ENCODE results near the gene ARID3A. TPM values are rescaled to one million over a fixed set of nuclear protein-coding genes. Genes with fewer than 3 reads are reported as not detected.

Gene ARID3A
- total RNA-seq, 4 donors from 2014 or later = 5.5 to 13.9 (median 9.2) TPM

DNA sequence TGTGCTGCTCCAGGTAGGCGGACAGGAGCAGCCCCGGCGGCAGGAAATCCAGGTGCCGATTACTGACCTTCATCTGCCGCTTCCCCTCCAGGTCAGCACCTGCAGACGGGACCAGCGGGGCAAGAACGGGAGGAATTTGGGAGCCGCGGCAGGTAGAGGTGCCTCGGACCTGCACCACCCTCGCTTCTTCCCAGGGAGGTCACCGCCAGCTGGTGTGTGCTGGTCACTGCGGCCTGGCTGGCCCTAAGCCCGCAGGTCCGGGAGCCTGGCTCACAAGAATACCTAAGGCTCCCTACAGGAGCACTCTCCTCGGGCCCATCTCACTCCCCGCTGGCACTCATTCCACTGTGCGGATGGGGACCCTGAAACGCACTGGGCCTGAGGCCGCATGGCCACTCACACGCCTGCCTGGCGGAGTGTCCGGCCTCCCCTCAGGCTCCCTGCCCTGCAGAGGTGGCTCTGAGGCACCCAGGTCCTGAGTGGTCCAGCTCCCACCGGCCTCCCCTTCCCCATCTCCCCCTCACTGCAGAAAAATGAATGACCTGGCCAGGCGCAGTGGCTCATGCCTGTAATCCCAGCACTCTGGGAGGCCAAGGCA, 28.3 kb upstream of the ARID3A start:
- TF ChIP-seq, protein P1, sequence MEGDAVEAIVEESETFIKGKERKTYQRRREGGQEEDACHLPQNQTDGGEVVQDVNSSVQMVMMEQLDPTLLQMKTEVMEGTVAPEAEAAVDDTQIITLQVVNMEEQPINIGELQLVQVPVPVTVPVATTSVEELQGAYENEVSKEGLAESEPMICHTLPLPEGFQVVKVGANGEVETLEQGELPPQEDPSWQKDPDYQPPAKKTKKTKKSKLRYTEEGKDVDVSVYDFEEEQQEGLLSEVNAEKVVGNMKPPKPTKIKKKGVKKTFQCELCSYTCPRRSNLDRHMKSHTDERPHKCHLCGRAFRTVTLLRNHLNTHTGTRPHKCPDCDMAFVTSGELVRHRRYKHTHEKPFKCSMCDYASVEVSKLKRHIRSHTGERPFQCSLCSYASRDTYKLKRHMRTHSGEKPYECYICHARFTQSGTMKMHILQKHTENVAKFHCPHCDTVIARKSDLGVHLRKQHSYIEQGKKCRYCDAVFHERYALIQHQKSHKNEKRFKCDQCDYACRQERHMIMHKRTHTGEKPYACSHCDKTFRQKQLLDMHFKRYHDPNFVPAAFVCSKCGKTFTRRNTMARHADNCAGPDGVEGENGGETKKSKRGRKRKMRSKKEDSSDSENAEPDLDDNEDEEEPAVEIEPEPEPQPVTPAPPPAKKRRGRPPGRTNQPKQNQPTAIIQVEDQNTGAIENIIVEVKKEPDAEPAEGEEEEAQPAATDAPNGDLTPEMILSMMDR (IDR thresholded peaks at IDR 0.05; ENCODE audit: low read depth) = no peak

DNA sequence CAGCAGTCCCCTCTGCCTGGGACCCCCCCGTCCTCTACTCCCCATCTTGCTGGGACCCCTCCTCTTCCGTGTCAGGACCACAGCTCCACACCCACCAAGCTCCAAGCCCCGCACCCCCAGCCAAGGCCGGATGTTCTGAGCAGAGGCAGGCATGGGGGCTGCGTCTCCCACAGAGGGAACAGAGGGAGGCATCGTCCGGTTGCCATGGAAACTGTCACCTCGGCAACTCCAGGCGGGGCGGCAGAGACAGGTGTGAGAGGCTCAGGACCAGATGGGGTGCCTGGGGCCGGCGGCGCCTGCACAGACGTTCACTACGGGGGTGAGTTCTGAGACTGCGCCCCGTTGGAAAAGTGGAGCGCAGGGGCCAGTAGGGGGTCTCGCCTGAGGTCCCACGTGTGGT, 27.2 kb upstream of the ARID3A start:
- TF ChIP-seq, protein P1 (IDR thresholded peaks at IDR 0.05; ENCODE audit: low read depth) = no peak

DNA sequence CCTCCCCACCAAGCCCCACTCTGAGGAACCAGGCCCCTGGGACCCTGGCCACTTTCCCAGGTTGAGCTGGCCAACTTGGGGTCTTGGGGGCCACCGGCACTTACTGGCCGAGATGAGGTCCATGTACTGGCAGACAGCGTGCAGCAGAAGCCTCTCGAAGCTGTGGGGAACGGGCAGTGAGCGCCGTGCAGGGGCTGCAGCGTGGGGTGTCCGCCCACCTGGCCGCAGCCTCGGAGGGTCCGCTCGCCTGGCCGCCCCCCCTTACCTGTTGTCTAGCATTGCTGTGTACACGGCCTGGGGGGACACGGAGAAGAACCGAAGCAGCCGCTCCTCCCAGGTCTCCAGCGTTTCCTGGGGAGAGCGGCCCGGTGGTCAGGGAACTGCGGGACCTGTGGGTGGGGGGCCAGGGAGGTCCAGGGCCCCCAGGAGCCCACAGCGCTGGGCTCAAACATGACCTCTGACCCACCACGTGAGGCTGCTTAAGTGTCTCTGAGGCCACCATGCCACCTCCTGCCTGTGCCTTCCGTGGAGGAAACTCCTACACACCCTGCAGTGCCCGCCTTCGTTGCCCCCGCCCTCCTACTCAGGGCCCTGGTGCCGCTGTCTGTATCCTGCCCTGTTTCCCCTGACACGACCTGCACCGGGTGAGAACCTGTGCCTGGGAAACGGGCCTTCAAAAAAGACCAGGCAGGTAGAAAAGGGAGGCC, 26.3 kb upstream of the ARID3A start:
- TF ChIP-seq, protein P1 (IDR thresholded peaks at IDR 0.05; ENCODE audit: low read depth) = no peak

DNA sequence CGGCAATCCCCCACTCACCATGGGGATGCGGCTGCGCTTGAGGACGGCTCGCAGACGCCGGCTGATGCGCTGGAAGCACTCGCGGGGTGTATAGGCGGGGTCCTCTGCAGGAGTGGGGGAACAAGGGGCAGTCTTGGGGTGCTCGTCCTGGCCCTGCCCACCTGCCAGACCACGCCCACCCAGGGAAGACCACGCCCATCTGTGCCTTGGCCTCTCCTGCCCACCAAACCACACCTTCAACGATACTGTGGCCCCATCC, 25.9 kb upstream of the ARID3A start:
- TF ChIP-seq, protein P1 (IDR thresholded peaks at IDR 0.05; ENCODE audit: low read depth) = no peak

DNA sequence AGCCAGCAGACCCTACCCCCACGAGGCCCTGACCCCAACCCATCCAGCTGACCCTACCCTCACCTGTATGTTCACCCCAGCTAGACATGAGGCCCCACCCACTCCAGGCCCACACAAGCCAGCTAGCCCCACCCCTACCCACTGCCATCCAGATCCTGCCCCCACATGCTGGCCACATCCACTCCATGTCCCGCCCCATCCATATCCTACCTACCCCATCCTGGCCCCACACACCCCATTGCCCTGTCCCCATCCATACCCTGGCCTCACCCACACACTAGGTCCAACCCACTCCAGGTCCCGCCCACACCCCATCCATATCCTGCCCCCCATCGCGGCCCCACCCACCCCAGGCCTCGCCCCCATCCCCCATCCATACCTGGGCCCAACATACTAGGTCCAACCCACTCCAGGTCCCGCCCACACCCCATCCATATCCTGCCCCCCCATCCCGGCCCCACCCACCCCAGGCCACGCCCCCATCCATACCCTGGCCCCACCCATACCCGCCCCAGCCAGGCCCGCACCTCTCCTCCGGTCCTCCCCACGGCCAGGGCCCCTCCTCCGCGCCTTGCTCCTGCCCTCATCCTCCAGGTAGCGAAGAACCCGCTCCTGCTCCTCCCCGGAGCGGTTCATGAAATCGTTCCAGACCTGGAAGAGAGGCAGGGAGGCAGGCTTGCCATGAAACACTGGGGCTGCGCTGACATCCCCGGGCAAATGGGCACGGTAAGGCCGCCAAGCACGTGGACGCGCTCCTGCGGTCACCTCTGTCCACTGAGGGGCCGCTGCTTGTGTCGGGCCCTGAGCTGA, 25.3 kb upstream of the ARID3A start:
- TF ChIP-seq, protein P1 (IDR thresholded peaks at IDR 0.05; ENCODE audit: low read depth) = no peak

DNA sequence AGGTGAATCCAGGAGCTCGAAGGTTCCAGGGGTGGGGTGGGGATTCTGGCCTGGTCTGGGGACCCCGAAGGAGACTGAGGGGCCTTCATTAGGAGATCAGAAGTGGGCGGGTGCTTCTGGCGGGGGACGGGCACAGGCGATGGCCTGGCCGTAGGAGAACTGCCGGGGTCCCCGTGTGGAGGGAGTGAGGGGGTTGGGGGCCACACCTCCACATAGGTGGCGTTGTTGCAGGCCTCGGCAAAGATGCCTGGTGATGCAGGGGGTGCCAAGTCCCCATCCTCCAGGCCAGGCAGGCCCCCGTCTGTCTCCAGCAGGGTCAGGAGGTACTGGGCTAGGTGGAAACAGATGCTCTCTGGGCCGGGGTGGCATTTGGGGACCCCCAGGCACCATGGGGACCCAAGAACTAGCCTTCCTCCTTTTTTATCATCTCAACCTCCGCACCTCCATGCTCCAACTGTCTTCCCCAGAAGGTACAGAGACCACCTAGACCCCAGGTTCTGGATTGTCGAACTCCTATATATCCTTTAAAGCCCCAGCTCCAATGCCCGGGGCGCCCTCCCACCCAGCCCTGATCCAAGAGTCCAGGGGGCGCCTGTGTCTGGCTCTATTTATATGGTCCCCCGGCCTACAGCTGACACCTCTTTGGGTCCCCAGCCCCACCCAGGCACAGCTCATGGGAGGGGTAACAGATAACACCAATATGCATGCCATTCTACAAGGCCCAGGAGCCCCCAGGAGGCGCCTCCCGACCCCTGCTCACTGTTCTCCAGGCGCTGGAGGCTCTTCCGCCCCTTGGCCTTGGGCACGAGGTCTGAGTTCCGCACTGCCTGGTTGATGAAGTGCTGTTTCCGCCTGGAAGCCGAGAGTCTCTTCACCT, 24.4 kb upstream of the ARID3A start:
- TF ChIP-seq, protein P1 (IDR thresholded peaks at IDR 0.05; ENCODE audit: low read depth) = no peak

DNA sequence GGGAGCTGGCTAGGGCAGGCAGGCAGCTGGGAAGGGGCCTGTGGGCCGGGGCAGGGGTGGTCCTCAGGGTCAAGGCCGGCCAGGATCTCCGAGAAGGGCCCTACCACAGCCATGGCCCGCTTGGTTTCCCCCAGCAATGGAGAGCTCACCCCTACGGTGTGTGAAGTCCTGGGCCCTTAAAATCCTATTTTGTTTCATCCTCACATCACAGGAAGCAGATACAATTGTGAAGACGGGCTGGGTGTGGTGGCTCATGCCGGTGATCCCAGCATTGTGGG, 23.8 kb upstream of the ARID3A start:
- TF ChIP-seq, protein P1 (IDR thresholded peaks at IDR 0.05; ENCODE audit: low read depth) = no peak

Measured in subcutaneous adipose tissue (tissue), 4 donors.